EL (cell line): ENCODE data around the gene DOCK4.

Experiments
- DNase-seq: peaks from one replicate; pipeline ENCODE4 v3.0.0-alpha.2; 2016

Gene DOCK4

DNA sequence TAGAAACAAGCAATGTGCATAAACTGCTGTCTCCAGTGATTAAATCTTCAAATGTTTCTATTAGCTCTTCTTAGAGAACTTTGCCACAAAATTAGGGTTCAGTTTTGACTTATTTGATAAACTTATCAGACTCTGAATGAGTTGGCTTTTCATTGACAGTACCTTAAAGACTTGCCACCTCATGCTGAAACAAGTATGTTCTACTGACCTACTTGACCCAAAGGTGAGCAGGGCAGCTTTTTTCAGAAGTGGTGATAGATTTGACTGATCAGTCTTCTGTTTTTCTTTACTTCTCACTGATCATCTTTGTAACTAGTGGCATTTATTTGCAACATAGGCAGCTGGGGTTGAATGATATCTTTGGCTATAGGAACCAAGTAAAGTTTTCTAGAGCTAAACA is 8.1 kb upstream of the DOCK4 start:
- no peak for DNase-seq

DNA sequence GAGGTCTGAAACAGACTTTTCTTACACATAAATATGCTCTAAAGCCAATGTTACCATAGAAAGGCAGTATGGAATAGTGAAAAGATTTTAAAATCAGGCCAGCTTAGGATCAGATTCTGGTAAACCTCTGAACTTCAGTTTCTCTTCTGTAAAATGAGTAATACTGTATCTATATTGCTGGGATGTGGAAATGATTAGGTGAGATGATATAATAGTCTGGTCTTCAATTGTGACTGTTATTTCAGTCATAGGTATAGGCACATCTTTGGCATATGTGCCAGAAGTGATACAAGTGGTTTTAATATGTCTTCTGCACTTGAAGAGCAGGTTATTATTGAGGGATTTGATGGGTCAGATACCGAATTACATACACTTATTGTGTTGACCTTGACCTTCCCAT is 7.5 kb upstream of the DOCK4 start:
- DNase-seq = no peak

DNA sequence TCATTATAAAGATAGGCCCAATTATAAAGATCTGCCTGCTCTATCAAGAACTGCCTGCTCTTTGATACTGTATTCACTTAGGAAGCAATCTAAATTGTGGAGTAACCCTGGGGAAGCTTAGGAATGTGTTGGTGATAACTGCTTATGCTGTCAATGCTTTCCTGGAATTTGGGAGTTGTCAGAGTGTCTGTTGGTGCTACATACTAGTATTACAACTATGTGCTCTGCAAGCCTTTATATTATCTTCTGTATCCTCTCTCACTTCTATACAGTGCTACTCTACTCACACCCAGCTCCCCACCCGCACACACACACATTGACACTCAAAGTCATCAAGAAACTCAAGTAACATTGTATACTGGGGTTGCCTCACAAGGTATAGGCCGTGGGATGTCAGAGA is 6.4 kb upstream of the DOCK4 start:
- peak; percentile 8 for DNase-seq

DNA sequence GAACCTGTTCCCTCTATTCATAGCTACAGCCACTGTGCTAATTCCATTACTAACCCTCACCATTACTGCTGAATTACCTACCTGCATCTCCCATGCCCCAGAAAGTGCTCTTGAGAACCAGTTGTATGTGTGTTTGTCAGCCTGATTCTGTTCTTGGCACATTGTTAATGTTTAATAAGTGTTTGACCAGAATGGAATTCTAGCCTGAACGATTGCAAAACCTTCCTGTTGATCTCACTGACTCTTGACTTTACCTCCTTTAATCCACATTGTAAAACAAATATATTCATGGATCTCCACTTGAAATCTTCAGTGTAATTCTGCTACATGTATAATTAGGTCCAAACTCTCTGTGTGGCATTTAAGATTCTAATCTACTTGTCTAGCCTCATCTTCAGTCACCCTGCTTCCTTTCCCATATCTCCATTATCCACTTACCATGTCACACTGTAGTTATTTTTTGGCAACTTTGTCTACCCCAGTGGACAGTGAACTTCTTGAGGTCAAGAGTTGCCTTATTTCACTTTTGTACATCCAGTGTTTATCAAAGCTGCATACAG is 5.2 kb upstream of the DOCK4 start:
- DNase-seq = no peak

DNA sequence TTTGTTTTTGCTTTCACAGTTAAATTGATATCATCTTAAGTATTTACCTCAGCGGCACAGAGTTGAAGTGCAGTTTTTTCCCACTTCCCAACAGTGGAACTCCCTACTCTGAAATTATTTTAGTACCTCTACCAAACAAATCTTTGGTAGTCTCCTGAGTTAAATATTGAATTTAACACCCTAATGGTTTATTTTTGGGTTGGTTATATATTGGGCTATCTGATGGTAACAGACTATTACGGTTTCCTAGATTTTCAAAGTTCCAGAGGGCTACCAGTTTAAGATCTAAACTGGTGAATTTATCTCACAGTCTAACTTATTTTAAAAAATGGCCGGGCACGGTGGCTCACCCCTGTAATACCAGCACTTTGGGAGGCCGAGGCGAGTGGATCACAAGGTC is 1.6 kb upstream of the DOCK4 start:
- no peak for DNase-seq

DNA sequence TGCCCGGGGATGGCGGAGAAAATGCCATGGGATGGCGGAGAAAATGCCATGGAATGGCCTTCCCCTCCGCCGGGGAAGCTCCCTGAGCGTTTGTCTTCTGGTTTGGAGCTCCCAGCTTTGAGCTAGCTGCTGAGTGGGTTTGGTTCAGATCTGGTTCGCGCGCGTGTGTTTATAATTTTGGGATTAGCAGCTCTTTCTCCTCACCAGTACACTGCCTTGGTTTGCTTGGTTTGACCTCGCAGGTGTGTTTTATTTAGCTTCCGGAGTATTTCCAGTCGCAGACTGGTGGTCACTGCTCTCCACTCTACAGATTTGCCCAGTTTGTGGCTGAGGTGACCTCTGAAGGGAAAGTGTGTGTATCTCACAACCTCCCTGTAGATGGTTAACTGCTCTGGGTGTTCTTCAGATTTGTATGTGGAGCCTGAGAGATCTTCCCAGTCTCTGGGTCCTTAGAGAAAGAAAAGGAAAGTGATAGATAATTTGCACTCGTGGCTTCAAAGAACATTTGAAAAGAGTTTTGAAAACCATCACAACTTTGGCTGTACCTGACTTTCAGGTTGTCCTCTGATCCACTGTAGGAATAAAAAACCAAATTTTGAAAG is 893 bp upstream of the DOCK4 start:
- DNase-seq = no peak

DNA sequence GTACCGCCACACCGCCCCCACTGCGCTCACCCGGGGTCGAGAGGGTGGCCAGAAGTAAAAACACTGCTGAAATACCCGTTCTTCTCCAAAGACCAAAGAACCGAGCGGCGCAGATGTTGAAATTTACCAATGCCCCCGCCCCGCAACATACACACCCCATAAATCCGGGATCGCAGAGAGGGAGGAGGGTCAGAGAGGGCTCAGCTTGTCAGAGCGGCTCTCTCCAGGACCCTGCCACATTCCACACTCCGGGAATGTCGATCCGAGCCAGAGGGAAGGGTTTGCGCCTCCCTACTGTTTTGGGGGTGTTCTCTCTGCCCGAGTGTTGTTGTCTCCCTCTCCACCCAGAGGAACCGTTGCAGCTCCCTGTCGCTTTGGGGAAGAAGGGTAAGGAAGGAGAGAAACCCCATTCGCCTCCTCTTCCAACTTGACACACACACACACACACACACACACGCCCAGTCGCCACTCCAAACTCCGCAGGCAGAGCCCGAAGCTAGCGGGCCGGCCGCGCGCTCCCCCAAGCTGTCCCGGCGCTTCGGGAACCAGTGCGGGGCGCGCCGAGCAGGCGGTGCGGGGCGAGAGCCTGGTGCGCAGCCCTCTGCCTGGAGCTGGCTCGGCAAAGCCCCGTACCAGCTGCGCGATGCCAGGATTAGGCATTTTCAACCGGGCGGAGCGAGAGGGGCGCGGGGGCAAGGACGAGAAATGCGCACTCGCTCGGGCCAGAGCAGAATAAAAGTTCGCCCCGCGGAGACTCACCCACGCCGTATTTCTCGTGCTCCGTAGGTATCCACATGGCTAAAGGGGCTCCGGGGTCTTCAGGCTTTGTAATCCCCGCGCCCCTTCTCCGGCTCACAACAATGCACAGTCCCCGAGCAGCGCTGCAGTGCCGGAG is 609 bp downstream of the DOCK4 start:
- DNase-seq = peak; percentile 56

DNA sequence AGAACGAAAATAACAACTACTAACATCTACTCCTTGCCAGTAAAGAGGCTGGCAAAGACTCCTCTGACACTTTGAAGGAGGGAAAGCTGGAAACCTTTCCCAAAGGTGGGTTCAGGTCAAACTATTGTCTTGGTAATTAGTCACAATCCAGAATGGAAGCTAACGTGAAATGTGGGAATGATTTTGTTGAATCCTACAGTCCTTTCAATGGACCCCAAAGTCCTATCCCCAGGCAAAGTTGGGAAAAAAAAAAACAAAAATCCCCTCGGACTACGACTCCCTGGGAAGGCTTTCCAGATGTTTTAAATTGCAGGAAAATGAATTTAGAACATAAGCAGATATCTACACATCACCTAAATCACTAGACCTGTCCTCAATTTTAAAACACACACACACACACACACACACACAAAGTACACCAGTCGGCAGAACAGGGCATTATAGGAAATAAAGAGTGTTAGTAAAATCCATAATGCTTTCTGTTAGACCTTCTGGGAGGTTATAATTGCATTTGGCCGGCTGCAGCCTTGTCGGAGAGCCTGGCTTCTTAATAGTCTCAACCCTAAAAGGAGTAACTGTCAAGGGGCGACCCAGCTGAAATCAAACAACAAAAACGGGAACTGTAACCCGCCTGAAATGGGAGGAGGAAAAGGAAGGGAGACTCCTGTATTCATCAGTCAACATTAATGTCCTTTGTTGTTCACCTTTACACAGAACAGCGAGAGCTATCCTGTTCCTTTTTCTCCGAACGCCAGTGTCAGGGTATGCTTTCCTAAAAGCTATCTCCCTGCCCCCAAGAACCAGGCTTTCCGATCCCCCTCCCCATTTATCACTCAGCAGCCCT is 1.5 kb downstream of the DOCK4 start:
- peak; percentile 13 for DNase-seq

DNA sequence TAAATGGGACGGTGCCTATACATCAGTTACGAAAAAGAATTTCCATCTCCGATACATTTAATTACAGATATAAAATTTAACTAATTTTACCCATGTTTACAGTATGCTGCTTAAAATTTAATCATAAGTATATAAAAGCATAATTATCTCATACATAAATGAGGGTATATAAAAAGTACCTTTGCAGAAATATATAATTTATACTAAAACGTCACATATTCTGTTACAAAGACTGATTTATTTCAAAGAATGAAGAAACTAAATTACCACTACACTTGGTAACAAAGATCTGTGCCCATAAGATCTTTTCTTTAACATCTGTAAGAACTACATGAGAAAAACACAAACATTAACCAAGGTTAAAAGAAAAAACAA is 2.8 kb downstream of the DOCK4 start:
- DNase-seq = no peak

DNA sequence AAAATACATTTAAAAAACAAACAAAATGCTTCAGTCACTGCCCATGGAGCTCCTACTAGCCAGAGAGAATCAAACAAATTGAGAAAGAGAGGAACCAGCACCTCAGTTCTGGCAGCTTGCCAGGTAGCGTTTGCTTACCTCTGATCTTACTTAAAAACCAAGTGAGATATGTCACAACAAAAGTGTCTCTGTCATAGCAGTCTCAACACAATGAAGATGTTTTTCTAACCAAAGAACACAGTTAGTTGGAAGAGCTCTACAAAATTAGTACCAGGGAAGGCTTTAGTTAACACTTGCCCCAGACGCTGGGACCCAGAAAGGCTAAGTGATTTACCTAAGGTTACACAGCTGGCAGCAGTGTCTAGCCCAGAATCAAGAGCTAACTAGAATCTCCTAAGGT is 3.4 kb downstream of the DOCK4 start:
- no peak for DNase-seq

DNA sequence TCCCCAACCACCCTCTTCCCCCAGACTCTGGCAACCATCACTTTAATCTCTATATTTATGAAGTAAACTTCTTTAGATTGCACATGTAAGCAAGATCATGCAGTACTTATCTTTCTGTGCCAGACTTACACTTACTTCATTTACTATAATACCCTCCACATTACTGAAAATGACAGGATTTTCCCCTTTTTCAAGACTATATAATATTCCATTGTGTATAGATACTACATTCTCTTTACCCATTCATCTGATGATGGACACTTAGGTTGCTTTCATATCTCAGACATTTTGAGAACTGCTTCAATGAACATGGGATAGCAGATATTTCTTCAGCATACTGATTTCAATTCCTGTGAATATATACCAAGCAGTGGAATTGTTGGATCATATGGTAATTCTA is 4.4 kb downstream of the DOCK4 start:
- DNase-seq = no peak

DNA sequence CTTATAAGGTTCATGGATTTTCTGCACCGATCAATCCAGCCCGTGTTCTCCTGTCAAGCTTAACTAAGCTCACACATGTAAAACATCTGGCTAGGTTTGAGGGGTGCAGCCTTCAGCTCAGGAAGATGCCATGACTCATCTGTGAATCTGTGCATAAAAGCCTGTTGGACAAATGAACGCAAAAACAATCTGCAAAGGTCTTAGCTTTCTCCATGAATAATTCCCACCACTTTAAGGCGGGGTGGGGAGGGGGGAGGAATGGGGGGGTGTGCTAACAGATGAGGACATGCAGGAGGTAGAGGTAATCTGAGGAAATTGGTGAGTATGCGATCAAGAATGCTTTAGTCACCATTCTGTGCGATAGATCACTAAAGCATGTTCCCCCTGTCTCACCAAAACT is 4.8 kb downstream of the DOCK4 start:
- DNase-seq = peak; percentile 72

DNA sequence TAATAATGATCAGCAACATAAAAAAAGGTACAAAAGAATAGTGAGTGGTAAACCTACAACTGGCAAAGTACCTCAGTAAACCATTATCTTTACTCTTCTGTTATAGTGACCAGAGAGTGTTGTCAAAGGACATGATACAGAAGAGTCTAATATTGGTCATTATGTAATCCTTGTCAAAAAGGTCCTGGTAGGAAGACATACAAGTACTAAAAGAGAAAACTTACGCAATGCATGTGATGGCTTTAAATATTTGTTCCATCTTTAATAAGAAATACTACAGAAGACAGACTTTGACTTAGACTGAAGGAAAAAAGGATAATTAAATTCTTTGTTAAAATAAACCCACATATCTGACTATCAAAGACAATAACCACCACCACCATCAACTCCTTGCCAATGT is 6.5 kb downstream of the DOCK4 start:
- DNase-seq = no peak

DNA sequence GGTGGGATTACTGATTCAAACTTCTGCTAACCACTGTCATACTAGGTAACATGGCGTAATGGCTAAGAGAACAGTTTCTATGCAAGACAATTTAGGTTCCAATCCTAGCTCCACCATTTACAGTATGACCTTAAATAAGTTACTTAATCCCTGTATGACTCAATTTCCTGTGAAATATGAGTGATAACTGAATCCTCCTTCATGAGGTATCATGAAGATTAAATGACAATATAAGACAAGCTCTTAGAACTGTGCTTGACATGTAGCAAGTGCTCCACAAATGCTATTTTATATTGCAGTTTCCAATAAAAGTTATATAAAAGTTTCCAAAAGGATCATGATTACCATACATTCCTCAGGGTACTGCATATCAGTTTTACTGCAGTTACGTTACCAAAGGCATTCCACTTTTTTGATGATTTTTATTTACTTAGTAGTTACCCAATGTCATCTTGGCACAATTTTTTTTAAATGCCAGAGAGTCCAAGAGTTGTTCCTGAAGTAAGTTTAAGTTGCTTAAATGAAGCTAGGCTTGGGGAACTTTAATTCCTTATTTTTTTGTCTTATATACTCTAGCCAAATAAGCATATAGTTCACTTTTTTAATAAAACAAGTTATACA is 7.1 kb downstream of the DOCK4 start:
- peak; percentile 21 for DNase-seq

DNA sequence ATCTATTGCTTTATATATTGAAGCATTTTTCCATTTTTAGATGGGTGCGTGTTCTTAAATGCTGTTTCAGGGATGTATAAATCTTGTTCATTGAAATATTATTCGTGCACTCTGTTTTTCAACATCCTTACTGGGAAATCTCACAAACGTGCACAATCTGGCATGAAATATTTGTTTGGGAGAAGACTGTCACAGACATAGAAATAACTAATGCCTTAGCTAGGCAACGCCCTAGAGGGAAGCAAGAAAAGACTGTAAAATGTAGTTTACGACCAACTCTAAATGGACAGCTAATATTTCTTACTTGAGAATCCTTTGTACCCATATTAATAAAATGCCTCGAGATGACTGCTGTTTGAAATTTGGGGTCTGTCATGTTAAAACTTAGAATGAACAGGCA is 8.9 kb downstream of the DOCK4 start:
- DNase-seq = no peak

DNA sequence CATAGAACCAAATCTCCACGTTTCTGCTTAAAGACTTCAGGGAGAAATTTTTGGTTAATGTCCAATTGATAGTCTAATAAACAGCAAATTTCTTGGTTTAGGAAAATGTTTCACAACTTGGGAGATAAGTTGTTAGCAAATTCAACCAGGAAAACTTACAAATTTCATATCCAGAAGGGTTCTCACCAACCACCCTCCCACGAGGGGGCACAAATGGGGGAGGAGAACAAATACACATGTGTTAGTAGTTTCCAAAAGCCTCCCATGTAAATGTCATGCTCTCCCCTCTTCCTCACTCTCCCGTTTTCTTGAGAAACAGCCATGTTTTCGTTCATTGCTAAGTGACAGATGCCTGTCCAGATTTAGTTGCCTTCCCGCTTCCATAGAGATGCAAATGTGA is 10.5 kb downstream of the DOCK4 start:
- DNase-seq = no peak

DNA sequence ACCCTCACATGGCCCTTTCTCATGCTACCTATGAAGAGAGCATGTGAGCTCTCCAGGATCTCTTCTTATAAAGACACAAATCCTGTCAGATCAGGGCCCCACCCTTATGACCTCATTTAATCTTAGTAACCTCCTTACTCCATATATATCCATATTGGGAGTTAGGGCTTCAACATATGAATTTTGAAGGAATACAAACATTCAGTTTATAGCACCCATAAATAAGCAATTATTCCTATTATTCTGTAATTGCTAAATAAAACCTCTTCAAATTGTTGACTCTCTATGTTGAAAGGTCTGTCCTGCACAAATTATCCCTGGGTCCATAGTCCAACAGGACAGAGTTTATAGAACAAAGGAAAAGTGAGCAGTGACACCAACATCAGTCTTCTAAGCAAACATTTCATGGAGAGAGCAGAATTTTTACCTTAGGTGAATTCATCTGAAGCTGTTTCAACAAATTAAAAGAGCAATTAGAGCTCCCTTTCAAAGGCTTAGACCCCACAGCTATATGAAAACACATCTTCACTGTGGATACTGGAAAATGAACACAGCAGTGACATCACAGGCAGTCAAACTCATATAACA is 12.2 kb downstream of the DOCK4 start:
- DNase-seq = no peak

DNA sequence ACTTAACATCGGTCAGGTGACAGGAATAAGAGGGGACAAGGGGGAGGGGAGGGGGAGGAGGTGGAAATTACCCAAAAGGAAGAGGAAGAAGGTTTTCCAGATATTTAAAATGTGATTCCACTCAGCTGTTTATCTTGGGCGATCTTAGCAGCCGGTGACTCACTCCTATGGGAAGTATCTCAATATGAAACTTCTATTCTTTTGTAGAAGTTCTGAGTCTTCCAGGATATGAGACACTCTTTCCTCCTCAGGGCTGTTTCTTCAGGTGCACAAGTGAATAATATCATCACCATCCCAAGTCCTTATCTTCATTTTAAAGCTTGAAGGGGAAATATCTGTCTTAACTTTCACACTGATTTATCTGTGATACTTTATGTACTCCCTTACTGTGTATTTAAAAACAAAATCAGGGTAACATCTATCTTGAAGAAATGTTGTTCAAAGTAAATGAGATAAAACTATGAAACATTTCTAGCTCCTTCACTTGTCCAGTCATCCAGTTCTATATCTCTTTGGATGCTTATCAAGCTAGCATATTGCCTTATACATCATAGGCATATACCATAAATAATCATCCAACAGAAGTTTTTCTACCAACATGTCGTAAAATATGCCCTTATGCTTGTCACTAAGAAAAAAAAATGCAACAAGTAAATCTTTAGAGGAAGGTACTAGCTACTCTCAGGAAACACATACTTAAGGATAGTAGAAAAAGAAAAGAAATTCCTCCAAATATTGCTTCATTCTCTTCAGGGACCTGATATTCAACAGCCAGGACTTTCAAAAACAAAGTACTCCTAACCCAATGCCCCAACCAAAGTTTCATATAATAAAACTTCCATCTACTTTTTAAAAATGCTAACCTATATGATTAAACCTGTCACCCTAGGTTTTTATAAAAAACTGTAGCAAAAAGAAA is 13.7 kb downstream of the DOCK4 start:
- peak; percentile 69 for DNase-seq

DNA sequence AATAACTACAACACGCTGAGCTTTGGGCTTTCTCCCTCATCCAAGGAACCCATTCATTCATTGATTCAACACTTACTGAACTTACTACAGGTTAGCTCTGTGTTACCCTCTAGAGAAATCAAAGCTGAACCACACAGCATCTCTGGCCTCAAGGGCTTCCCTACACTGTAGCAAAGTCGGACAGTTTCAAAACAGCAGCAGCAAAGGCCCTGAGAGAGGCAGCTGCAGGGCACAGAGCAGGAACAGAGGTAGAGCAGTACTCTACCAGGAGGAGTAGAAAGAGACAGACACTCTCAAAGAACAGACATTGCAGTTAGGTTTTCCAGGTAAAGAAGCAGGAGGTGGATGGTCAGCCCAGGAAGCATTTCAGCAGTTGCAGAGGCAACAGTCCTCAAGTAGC is 16.1 kb downstream of the DOCK4 start:
- DNase-seq = no peak

DNA sequence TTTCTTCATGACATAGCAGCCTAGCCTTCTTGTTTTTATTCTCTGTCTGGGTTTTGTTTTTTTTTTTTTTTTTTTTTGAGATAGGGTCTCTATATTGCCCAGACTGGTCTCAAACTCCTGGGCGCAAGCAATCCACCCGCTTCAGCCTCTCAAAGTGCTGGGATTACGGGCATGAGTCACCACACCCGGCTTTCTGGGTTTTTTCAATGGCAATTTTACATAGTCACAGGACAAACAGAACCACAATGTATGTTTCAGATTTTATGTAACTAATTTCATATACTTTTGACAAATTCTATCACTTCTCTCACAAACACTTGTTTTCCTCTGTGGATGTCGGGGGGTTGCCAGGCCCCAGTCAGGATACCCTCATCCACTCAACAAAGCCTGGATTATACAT is 16.5 kb downstream of the DOCK4 start:
- DNase-seq = no peak

DNA sequence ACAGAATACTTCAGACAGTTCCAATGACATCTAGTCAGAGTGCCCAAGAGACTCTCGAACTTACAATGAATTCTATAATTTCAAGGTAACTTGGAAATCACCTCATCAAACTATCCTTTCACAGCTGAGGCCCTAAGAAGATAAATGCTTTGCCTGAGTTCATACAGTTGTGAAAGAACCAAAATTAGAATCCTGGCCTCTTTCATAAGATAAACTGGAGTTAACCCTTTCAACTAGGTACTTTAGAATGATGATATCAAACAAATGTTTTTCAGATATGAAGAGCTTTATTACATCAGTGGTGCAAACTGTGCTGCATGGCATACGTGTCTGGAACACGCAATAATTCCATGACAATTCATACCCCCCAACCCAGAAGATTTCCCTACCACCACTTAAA is 17.9 kb downstream of the DOCK4 start:
- DNase-seq = no peak

DNA sequence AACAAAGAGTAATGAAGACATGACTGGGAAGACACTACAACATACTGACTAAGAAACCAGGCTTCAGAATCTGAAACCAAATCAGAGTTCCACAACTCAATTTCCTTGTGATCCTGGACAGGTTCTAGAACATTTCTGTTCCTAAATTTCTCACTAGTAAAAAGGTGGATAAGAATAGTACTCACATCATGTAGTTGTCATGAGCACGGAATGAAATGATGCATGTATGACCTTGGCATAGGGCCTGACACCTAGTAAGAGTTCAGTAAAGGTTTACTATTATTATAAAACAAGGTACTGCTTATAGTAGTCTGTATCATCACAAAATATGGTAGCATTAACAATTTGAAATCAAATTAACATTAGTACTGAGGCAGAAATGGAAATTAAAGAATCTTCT is 19.9 kb downstream of the DOCK4 start:
- DNase-seq = no peak
